GM19035 (cell line): ENCODE data around the gene UBE2E3.
"Not testable (repeated sequence)": the region's sequence is repeated elsewhere in the genome, so short reads cannot be mapped to it uniquely, and the experiment has no call there.

ENCODE experiments used
- ATAC-seq: cut with Tn5 transposase; IDR thresholded peaks from one replicate; pipeline ENCODE4 v1.9.1; 2021; ENCODE audit not compliant: unreplicated experiment

Gene UBE2E3

GRCh38 chr2:180980106-180980942, at the start of gene UBE2E3:
UBE2E3 (plus strand) TSS chr2:180980605; CDS start chr2:180982043, 1,438 bp downstream.
- ATAC-seq: peak; percentile 74

DNA sequence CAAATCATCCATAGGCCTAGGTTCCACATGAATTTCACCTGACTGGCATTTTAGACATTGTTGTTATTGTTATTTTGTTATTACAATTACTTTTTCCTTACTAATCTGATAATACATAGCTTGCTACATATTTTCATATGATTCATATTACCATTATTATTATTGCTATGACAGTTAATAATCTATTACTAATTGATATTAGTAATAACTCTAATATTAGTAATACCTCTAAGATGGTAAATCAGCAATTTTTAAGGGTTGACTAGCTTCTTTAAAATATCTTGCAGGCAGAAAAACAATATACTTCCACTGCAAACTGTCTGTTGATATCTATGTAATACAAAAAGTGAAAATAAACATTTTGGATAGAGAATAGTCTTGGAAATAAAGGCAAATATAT, 48.6 kb upstream of the UBE2E3 start:
- no peak for ATAC-seq

DNA sequence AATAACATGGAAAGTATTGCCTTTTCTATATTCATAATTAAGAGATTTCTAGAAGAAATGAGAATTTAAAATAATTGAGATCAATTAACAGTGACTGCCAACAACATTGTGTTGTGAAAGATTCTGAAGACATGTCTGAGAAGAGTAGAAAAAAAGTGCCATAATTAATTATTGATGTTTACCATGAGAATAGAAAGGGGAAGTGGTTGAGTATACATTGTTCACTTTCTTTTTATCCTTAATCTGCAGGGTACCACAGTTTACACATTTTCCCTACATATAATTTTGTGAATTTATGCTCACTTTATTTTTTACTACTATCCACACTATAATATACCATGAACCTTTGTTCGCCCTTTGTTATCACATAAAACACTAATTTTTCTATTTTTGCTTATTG, 47.1 kb upstream of the UBE2E3 start:
- no peak for ATAC-seq

GRCh38 chr2:180934911-180935310, 45.5 kb upstream of the UBE2E3 start:
- ATAC-seq: no peak

DNA sequence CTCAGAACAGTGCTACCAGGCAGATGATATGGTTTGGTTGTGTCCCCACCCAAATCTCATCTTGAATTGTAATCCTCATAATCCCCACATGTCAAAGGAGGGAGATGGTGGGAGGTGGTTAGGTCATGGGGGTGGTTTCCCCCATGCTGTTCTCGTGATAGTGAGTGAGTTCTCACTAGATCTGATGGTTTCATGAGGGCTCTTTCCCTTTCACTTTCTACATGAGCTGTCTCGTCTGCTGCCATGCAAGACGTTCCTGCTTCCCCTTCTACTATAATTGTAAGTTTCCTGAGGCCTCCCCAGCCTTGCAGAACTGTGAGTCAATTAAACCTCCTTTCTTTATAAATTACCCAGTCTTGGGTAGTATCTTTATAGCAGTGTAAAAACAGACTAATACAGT, 42.9 kb upstream of the UBE2E3 start:
- not testable (repeated sequence) for ATAC-seq

- peak; percentile 47 for ATAC-seq
Observed at GRCh38 chr2:180938451-180938850, 42.0 kb upstream of the UBE2E3 start.

- no peak for ATAC-seq
Observed at GRCh38 chr2:180943275-180943674, 37.1 kb upstream of the UBE2E3 start.

DNA sequence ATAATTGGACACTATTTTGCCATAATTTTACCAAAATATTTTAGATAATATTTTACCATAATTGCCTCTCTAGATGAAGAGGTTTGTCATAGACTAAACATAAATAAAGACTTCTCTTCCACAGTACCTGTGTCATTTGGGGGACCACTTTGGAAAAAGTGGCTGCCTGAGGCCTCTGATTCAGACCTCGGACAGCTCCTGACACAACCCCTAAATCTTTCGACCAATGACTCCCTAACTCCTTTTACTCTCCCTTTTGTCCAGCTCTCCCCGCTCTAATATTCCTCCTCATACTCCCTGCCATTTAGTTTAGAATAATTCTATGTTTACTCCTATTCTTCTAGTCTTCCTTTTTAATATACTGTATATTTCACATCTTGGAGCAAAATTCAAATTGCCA, 36.0 kb upstream of the UBE2E3 start:
- ATAC-seq: no peak

DNA sequence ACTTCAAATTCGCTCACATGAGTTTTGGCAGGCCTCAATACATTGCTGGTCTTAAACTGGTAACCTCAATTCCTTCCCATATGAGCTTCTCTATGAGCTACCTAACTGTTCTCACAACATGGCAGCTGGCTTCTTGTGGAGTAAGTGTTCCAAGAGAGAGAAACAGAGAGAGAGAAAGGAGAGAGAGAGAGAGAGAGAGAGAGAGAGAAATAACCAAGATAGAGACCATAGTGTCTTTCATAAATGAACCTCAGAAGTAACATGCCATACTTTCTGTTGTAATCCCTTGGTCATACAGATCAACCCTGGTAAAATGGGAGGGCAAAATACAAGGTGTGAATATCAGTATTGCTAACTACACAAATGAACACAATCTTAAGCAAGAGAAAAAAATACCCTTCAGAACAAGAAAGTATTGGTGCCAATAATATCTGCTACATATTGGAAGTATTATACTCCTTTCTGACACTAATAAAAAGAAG, 33.2 kb upstream of the UBE2E3 start:
- ATAC-seq: no peak

DNA sequence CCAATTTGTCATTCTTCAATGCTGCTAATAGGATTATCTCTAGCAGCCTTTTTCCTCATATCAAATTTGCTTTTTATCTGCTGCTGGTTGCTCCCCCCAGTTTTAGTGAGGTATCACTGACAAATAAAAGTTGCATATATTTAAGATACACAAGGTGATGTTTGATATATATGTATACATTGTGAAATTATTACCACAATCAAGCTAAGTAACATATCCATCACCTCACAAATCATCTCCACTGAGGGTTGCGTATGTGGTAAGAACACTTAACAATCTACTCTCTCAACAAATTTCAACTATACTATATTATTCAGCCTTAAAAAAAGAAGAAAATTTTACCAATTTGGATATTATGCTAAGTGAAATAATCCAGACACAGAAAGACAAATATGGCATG, 30.5 kb upstream of the UBE2E3 start:
- ATAC-seq: no peak

DNA sequence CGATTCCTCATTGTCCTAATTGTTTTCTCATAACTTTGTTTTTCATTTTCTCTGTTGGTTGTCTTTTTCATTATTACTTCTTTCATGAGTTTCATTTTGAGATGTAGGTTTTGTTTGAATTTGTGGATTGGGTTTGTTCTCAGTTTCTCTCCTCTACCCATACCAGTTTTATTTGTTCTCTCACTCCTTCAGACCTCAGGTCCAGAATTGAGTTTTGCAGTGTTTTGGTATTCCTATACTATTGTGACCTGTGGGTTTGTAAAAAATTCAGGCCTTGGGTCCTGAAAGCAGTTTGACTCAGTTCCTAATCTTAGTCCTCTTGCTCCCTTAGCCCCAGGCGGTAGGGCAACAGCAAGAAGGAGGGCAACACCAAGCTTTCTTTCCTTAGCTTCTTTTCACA, 28.3 kb upstream of the UBE2E3 start:
- no peak for ATAC-seq

GRCh38 chr2:180952731-180953336, 27.6 kb upstream of the UBE2E3 start:
- ATAC-seq: no peak

DNA sequence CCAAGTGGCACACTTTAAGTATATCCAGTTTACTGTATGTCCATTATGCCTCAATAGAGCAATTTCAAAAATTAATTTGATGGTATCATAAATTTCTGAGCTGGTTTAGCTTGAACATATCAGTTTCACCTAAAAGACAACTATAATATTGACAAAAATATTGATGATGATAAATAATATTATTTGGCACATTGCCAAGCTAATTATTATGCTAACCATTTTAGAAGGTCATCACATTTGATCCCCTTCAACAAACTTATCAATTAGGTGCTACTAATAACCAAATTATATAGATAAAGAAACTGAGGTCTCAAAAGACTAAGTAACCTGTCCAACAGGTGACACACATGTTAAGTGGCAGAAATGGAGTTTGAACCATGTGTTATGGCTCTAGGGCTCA, 26.9 kb upstream of the UBE2E3 start:
- no peak for ATAC-seq

DNA sequence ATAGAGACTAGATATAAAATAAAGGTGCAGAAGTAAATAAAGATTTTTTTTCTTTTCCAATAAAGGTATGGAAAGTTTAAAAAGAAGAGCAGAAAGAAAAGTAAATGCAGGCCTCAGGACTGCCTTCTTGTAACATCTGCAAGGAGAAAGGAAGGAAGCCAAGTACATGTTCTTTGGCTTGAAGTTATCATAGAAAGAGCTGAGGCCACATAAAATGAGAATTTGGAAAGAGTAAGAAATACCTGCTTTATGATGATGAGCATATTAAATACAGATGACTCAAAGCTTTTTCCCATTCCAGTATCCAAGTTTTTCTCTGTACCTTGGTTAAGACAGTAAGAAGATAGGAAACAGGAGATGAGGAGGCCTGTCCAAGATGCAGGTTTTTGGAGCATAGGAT, 25.3 kb upstream of the UBE2E3 start:
- ATAC-seq: no peak

DNA sequence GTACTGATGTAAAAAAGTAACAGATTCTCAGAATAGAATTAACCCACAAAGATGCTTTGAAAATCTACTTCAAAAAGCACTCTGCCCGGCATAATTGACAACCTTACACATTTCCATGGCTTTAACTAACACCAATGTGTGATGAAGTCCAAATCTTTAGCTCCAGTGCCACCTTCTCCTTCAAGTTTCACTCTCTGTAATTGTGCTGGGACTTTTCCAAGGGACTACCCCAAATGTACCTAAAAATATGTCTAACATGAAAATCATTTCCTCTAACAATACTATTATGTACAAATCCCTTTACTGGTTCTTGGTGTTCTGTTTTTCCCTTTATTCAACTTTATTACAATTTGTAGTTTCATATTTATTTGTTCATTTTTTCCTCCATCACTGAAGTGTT, 20.6 kb upstream of the UBE2E3 start:
- peak; percentile 38 for ATAC-seq

GRCh38 chr2:180960982-180961381, 19.4 kb upstream of the UBE2E3 start:
- no peak for ATAC-seq

GRCh38 chr2:180962727-180963314, 17.6 kb upstream of the UBE2E3 start:
- ATAC-seq: no peak

DNA sequence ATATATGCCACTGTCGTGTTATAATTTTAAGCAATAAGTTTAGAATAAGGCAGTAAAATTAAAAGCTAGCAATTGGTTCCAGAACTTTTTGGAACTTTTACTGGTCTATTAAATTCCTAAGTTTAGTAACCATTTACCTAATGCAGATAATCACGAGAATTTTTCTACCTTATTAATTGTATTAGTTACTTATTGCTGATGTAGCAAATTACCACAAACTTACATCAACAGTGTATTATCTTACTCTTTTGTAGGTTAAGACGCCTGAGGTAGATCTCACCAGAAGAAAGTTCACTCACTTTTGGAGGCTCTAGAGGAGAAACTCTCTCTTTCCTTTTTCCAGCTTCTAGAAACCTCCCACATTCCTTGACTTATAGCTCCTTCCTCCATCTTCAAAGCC, 14.0 kb upstream of the UBE2E3 start:
- no peak for ATAC-seq

DNA sequence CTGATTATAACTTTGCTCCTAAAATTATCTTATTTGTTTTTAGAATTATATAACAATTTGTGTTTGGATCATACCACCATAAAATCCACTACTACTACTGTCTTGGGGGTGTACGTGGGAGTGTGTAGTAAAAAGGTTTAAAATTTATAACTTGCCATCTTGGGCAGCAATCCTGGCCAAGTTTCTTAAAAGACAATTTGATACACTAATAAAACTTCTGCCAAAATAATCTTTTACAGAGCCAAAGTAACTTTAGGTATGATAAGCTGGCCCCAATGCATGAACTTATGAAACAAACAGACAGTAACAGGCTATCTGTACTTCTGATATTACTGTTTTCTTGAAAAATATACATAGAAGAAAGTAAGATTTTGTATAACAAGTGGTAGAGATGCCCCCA, 11.3 kb upstream of the UBE2E3 start:
- no peak for ATAC-seq

DNA sequence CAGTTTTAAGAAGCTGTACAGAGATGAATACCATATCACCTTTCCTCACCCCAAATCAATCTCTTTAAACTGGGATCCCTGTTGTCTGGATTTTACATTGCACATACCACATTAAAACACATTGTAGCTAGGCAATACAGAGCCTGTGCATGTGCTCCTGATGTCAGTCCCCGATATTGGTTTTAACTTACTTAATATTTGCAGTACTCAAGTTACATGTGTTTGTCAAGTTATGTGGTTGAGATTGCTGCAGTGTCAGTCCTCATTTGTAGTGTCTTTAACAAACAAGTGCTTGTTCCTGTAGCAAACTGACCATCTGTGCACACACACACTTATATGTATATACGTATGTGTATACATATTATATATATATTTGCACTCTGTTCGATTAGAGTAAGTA, 10.4 kb upstream of the UBE2E3 start:
- ATAC-seq: no peak

DNA sequence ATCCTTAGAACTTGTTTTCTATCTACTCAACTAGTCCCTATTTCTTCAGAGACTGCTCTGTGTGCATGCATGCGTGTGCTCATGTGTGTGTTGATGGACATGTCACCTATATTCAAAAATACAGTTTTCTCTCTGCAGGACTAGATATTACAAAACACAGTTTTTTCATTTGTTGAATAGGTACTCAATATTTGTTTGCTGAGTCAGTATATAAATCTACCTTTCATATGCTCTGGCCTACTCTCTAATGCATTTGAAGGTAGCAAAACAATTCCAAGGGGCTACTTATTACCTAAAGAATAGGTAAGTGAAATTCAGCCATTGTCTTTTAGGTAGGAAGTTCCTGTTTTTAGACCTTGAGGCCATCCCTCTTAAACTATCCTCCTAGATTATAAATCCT, 8.6 kb upstream of the UBE2E3 start:
- ATAC-seq: no peak

GRCh38 chr2:180975585-180975984, 4.8 kb upstream of the UBE2E3 start:
- ATAC-seq: no peak
